ENCODE results near the gene ASIP. TPM values are rescaled to one million over a fixed set of nuclear protein-coding genes. Genes with fewer than 3 reads are reported as not detected.

Gene ASIP, protein sequence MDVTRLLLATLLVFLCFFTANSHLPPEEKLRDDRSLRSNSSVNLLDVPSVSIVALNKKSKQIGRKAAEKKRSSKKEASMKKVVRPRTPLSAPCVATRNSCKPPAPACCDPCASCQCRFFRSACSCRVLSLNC
- total RNA-seq (not detected), polyA plus RNA-seq (under 1 TPM; 0.06 to 0.68 (median 0.40) TPM)
- long read RNA-seq, donor 1, partial matches to known transcripts, result 0 of 1 reads
- long read RNA-seq, donor 1, other reads (novel, unspliced or antisense), result 1 of 1 reads
- long read RNA-seq, donor 2, partial matches to known transcripts, result 0 of 2 reads
- long read RNA-seq, donor 2, other reads (novel, unspliced or antisense), result 2 of 2 reads

- Histone ChIP-seq H3K4me1 (no peaks in the 10 kb centered on the region), H3K4me3 (no peak within 1 kb of the TSS), H3K9me3 (peaks cover 10% of the 10 kb centered on the region), H3K36me3 (ENCODE audit: insufficient read depth in 1 of 2, low read depth in 1 of 2) (no peaks in the 10 kb centered on the region), H3K27ac (no peak within 1 kb of the TSS), H3K27me3 (ENCODE audit: insufficient read depth in 3 of 3, low read length in 2 of 3) (peaks cover 0 to 4% (median 0%) of the 10 kb centered on the region in 3 donors)
- ATAC-seq (no peak), DNase-seq (no peak)
- intact Hi-C loops (cut with DNase I), result no loop called here
- no peak for TF ChIP-seq CTCF (IDR thresholded peaks at IDR 0.05)
- 68 to 75% (median 72%) methylated on average over 9 of the region's 9 CpGs for WGBS, 3 donors
Observed at GRCh38 chr20:34240693-34241615, at the start of gene ASIP. ASIP (plus strand) TSS chr20:34241423; CDS start chr20:34260375, 18,952 bp downstream.

DNA sequence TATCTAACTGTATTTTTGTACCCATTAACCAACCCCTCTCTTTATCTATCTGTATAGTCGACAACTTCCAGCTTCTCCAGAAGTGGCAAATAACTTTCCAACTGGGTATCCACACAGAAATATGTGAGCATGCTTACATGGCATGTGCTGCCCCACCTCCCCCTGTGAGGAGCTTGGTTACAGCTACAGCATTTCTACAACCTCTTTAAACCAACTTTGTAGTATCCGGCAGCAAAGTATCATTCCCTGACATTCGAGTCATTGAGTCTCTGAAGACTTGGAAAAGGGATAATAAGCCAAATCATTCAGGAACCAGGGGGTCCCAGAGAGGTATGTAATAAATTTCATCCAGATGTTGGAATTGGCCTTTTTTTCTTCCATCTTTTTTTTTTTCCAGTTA lies 48.2 kb upstream of the ASIP start:
- Histone ChIP-seq H3K27ac (no peak overlapping the region), H3K36me3 (ENCODE audit: insufficient read depth in 1 of 2, low read depth in 1 of 2) (no peaks in the 10 kb centered on the region), H3K4me1 (peaks cover 5% of the 10 kb centered on the region), H3K4me3 (no peak overlapping the region), H3K9me3 (no peaks in the 10 kb centered on the region), H3K27me3 (ENCODE audit: insufficient read depth in 3 of 3, low read length in 2 of 3) (peaks cover 0 to 2% (median 0%) of the 10 kb centered on the region in 3 donors)
- DNase-seq (no peak), ATAC-seq (no peak)
- no peak for TF ChIP-seq CTCF (IDR thresholded peaks at IDR 0.05)
- 53 to 66% (median 60%) methylated on average over 3 of the region's 3 CpGs for WGBS, 3 donors
- intact Hi-C loops (cut with DNase I), result loop anchor here in 1 of 2 donors (10.0 kb wide), 2 partner anchors 72 to 332 kb away; no protein-coding TSS in a partner anchor

GRCh38 chr20:34199183-34199582 lies 42.0 kb upstream of the ASIP start:
- DNase-seq (no peak), ATAC-seq (no peak)
- no peaks in the 10 kb centered on the region for H3K27me3 ChIP-seq (ENCODE audit: insufficient read depth in 3 of 3, low read length in 2 of 3)
- intact Hi-C loops (cut with DNase I), result loop anchor here in 1 of 2 donors (10.0 kb wide), 2 partner anchors 66 to 326 kb away; no protein-coding TSS in a partner anchor
- H3K4me1 ChIP-seq, result no peaks in the 10 kb centered on the region
- no peak for TF ChIP-seq CTCF (IDR thresholded peaks at IDR 0.05)
- WGBS, 3 donors, result 68 to 77% (median 74%) methylated on average over 3 of the region's 3 CpGs
- H3K4me3 ChIP-seq, result no peak overlapping the region
- no peak overlapping the region for H3K27ac ChIP-seq
- H3K9me3 ChIP-seq, result no peaks in the 10 kb centered on the region
- H3K36me3 ChIP-seq (ENCODE audit: insufficient read depth in 1 of 2, low read depth in 1 of 2), result no peaks in the 10 kb centered on the region

DNA sequence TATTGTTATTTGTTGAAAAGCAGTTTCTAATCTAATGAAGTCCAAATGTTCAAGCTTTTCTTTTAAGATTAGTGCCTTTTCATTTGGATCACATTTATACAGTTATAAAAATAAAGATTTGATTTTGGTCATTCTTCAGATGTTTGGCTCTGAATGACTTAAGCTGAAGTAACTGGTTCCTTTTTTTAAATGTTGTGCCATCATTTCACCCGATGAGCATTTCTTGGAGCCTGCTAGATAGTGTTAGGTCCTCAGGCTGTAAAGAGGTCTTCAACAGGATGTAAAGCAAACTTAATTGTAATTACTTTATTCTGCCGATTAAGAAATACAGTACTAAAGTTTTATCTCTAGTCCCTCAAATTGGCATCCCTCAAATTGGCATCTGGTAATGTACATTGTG lies 41.2 kb upstream of the ASIP start:
- H3K9me3 ChIP-seq, result no peaks in the 10 kb centered on the region
- H3K4me3 ChIP-seq, result no peak overlapping the region
- no peak for TF ChIP-seq CTCF (IDR thresholded peaks at IDR 0.05)
- intact Hi-C loops (cut with DNase I), result no loop called here
- H3K27ac ChIP-seq, result no peak overlapping the region
- no peaks in the 10 kb centered on the region for H3K36me3 ChIP-seq (ENCODE audit: insufficient read depth in 1 of 2, low read depth in 1 of 2)
- ATAC-seq (no peak), DNase-seq (no peak)
- H3K27me3 ChIP-seq (ENCODE audit: insufficient read depth in 3 of 3, low read length in 2 of 3), result no peaks in the 10 kb centered on the region
- H3K4me1 ChIP-seq, result no peaks in the 10 kb centered on the region
- WGBS, 3 donors, result 68 to 83% (median 72%) methylated on average over 2 of the region's 2 CpGs
